GM12878 (cell line): ENCODE measurements around the gene COPZ2. TPM values are rescaled to one million over a fixed set of nuclear protein-coding genes. Genes with fewer than 3 reads are reported as not detected.
A peak's percentile ranks its signal among the peaks of the same experiment; 100 is the strongest.

Experiments
- ATAC-seq: fragments of 200-7000 bp; cut with Tn5 transposase; 3 replicates; pipeline ENCODE4 v1.9.1; 2020; ENCODE audit warnings: mild to moderate bottlenecking, moderate library complexity
- BruUV-seq: library from RNA; stranded (reverse); fragments of 400-500 nt; replicated peaks from 2 replicates; lab custom pipeline; 2021; lab: Mats Ljungman, UMichigan
- CTCF ChIA-PET: fragments of 300-600 bp; sonication (Branson Sonifier 250); formaldehyde crosslinking; extraction: SDS; loops from one replicate; lab custom pipeline; 2021; ENCODE audit warnings: inconsistent platforms; lab: Yijun Ruan, JAX
- POLR2A ChIA-PET: fragments of 350-600 bp; formaldehyde crosslinking; extraction: SDS; loops from one replicate; lab custom pipeline; 2021; ENCODE audit warnings: inconsistent platforms; lab: Charles Lee
- RAD21 ChIA-PET: fragments of 300-600 bp; sonication (Branson Sonifier 250); formaldehyde crosslinking; loops from one replicate; lab custom pipeline; 2023; ENCODE audit warnings: antibody characterized with exemption; ENCODE audit not compliant: unreplicated experiment; lab: Charles Lee
- SMC1A ChIA-PET: fragments of 300-600 bp; sonication (Branson Sonifier 250); formaldehyde crosslinking; loops from one replicate; lab custom pipeline; 2023; ENCODE audit not compliant: unreplicated experiment, uncharacterized antibody; lab: Charles Lee
- DNase-seq: peaks from one replicate; pipeline ENCODE4 v3.0.0-alpha.2; 2011; ENCODE audit warnings: low read depth, low spot score
- FAIRE-seq: peaks from 3 replicates; lab custom pipeline; 2011; peaks lifted over from hg19 to GRCh38; lab: Jason Lieb, UNC
- H2AFZ ChIP-seq: 2 replicates; pipeline ENCODE4 v1.6.0; 2011; ENCODE audit warnings: low read depth, low read length, control low read depth; ENCODE audit not compliant: control insufficient read depth
- H3K27ac ChIP-seq: 2 replicates; pipeline ENCODE4 v1.5.1; 2011; ENCODE audit warnings: control low read depth; ENCODE audit not compliant: control insufficient read depth, insufficient read depth
- H3K27me3 ChIP-seq, 2 experiments: replicated peaks in 1 of 2; 2 replicates each; pipeline versions ENCODE4 v1.6.0 to v1.6.1; 2011; ENCODE audit warnings: low read length in 1 of 2; ENCODE audit not compliant: control insufficient read depth in 2 of 2, insufficient read depth in 2 of 2
- H3K36me3 ChIP-seq, 2 experiments: 2 replicates each; pipeline ENCODE4 v1.5.1; 2011; ENCODE audit warnings: low read length in 1 of 2; ENCODE audit not compliant: control insufficient read depth in 2 of 2, insufficient read depth in 2 of 2
- H3K4me1 ChIP-seq: 2 replicates; pipeline ENCODE4 v1.6.1; 2011; ENCODE audit warnings: mild to moderate bottlenecking, low read length, moderate library complexity, mixed read lengths; ENCODE audit not compliant: control insufficient read depth, insufficient read depth
- H3K4me2 ChIP-seq: 2 replicates; pipeline ENCODE4 v1.6.0; 2011; ENCODE audit warnings: control low read depth; ENCODE audit not compliant: control insufficient read depth, insufficient read depth
- H3K4me3 ChIP-seq: fragments of 200-600 bp; sonication (generic); 2 replicates; pipeline ENCODE4 v1.5.1; 2016
- H3K79me2 ChIP-seq: 2 replicates; pipeline ENCODE4 v1.6.0; 2011; ENCODE audit warnings: low read length; ENCODE audit not compliant: control insufficient read depth, insufficient read depth
- H3K9ac ChIP-seq: 2 replicates; pipeline ENCODE4 v1.8.0; 2011; ENCODE audit warnings: low read length, control low read depth, mixed read lengths; ENCODE audit not compliant: control insufficient read depth, insufficient read depth
- H3K9me3 ChIP-seq: replicated peaks from 3 replicates; pipeline ENCODE4 v1.5.1; 2011; ENCODE audit warnings: mild to moderate bottlenecking, low read length; ENCODE audit not compliant: control insufficient read depth, insufficient read depth
- H4K20me1 ChIP-seq: 2 replicates; pipeline ENCODE4 v1.6.0; 2011; ENCODE audit not compliant: control insufficient read depth, insufficient read depth
- BCLAF1 ChIP-seq: fragments of 450-650 bp; IDR thresholded peaks from 2 replicates; pipeline ENCODE4 v1.6.1; 2017; ENCODE audit warnings: antibody characterized with exemption, mild to moderate bottlenecking, moderate library complexity
- BHLHE40 ChIP-seq, 2 experiments: fragments of 450-650 bp in 1 of 2; IDR thresholded peaks; 2 replicates each; pipeline ENCODE4 v1.6.1; 2011 to 2017; ENCODE audit warnings: low read depth in 2 of 2, borderline replicate concordance in 1 of 2, improper control_type of control experiment in 1 of 2, low read length in 1 of 2, mild to moderate bottlenecking in 1 of 2
- CHD1 ChIP-seq: IDR thresholded peaks from 2 replicates; pipeline ENCODE4 v1.6.1; 2012; ENCODE audit warnings: low read depth, low read length, improper control_type of control experiment
- ELK1 ChIP-seq: IDR thresholded peaks from 2 replicates; pipeline ENCODE4 v1.6.1; 2012; ENCODE audit warnings: low read depth, low read length, improper control_type of control experiment
- GABPA ChIP-seq: IDR thresholded peaks from 2 replicates; pipeline ENCODE4 v1.6.1; 2014; ENCODE audit warnings: antibody characterized with exemption, low read depth, mild to moderate bottlenecking, inconsistent platforms
- HDGF ChIP-seq: fragments of 450-650 bp; IDR thresholded peaks from 2 replicates; pipeline ENCODE4 v1.6.1; 2016; ENCODE audit warnings: antibody characterized with exemption
- KAT2A ChIP-seq: conservative IDR thresholded peaks from 2 replicates; pipeline ENCODE4 v1.6.1; 2011; ENCODE audit warnings: low read depth, low read length; ENCODE audit not compliant: control insufficient read depth
- LARP7 ChIP-seq: fragments of 450-650 bp; IDR thresholded peaks from 2 replicates; pipeline ENCODE4 v1.6.1; 2017; ENCODE audit warnings: mild to moderate bottlenecking
- NFXL1 ChIP-seq: fragments of 450-650 bp; IDR thresholded peaks from 2 replicates; pipeline ENCODE4 v1.6.1; 2017; ENCODE audit warnings: antibody characterized with exemption, mild to moderate bottlenecking, borderline replicate concordance
- NKRF ChIP-seq: fragments of 450-650 bp; conservative IDR thresholded peaks from 2 replicates; pipeline ENCODE4 v1.6.1; 2017; ENCODE audit warnings: mild to moderate bottlenecking, moderate library complexity
- NR2F1 ChIP-seq: fragments of 450-650 bp; conservative IDR thresholded peaks from 2 replicates; pipeline ENCODE4 v1.6.1; 2017; ENCODE audit warnings: mild to moderate bottlenecking
- POLR2AphosphoS5 ChIP-seq: IDR thresholded peaks from 2 replicates; pipeline ENCODE4 v1.6.1; 2011; ENCODE audit warnings: mild to moderate bottlenecking, low read length, inconsistent platforms
- POU2F2 ChIP-seq: IDR thresholded peaks from 3 replicates; pipeline ENCODE4 v1.6.1; 2011; ENCODE audit warnings: low read depth, mild to moderate bottlenecking, low read length, borderline replicate concordance
- RAD51 ChIP-seq: fragments of 450-650 bp; IDR thresholded peaks from 2 replicates; pipeline ENCODE4 v1.6.1; 2016; ENCODE audit warnings: moderate library complexity, mild to moderate bottlenecking, inconsistent platforms
- RBBP5 ChIP-seq: fragments of 200-600 bp; sonication (generic); conservative IDR thresholded peaks from 2 replicates; pipeline ENCODE4 v1.6.1; 2016
- RFX5 ChIP-seq: IDR thresholded peaks from 2 replicates; pipeline ENCODE4 v1.6.1; 2011; ENCODE audit warnings: low read depth, low read length, improper control_type of control experiment
- SP1 ChIP-seq: IDR thresholded peaks from one replicate; pipeline ENCODE4 v1.6.1; 2011; ENCODE audit warnings: low read depth, low read length
- STAT1 ChIP-seq: fragments of 450-650 bp; conservative IDR thresholded peaks from 2 replicates; pipeline ENCODE4 v1.6.1; 2014; ENCODE audit warnings: antibody characterized with exemption, mild to moderate bottlenecking
- ZNF384 ChIP-seq: IDR thresholded peaks from 2 replicates; pipeline ENCODE4 v1.6.1; 2012; ENCODE audit warnings: low read depth, mild to moderate bottlenecking, low read length, improper control_type of control experiment, borderline replicate concordance
- WGBS: methylation state at CpG from one replicate; pipeline ENCODE4 v1.1.6; 2016; ENCODE audit warnings: low lambda C conversion rate; ENCODE audit not compliant: insufficient replicate concordance, insufficient coverage; ENCODE audit errors: missing lambda C conversion rate; 5-methylcytosine and 5-hydroxymethylcytosine counted together
- in situ Hi-C: fragments of 300-500 bp; cut with MboI; formaldehyde crosslinking; loops from 9 replicates; pipeline ENCODE4 v1.14.3; 2018; ENCODE audit warnings: mixed read lengths
- intact Hi-C: fragments of 100-400 bp; cut with micrococcal nuclease; formaldehyde crosslinking; loops from one replicate; pipeline ENCODE4 v1.14.2; 2022; ENCODE audit not compliant: unreplicated experiment
- polyA plus RNA-seq, 11 experiments: library from polyadenylated mRNA; depleted of rRNA in 4 of 11; unstranded in 6 of 11; stranded (reverse) in 5 of 11; fragments of >200 nt; fragmentation: Nextera tagmentation in 4 of 11; fragmentation: Illumina TruSeq in 1 of 11; extraction: Ambion mirVana in 4 of 11; extraction: Trizol in 1 of 11; gene quantifications; 1 replicate in 1 of 11; 2 replicates in 10 of 11; pipeline versions ENCODE4 v1.2.1 to v1.2.3, GENCODE V29; 2011 to 2016; ENCODE audit warnings: inconsistent platforms in 2 of 11, missing spikeins in 2 of 11, low read depth in 1 of 11
- total RNA-seq, 4 experiments: library from RNA; depleted of rRNA in 3 of 4; stranded (reverse); fragments of >200 nt in 3 of 4; fragmentation: Illumina TruSeq in 1 of 4; extraction: Trizol in 1 of 4; gene quantifications; 2 replicates each; pipeline versions ENCODE4 v1.2.1 to v1.2.3, GENCODE V29; 2013 to 2021

Gene COPZ2
- total and polyA plus RNA-seq, 10 of the 15 experiments (the other 5 are each of a cell fraction or from before 2014, with no cell fraction given): 0.20 to 4.3 (median 2.6) TPM

- Histone ChIP-seq H3K4me2 (peak overlapping the region; percentile 100), H3K27ac (no peak overlapping the region), H3K27me3 (no peaks in the 10 kb centered on the region; a peak in 1 of 4 replicates), H3K79me2 (no peaks in the 10 kb centered on the region), H2AFZ (peak overlapping the region; percentile 98; the same call in 1 of the 2 replicates), H3K9me3 (no peaks in the 10 kb centered on the region), H3K9ac (no peak overlapping the region), H3K36me3 (no peaks in the 10 kb centered on the region), H3K4me1 (peaks cover 27% of the 10 kb centered on the region), H3K4me3 (peak overlapping the region; percentile 57; the same call in 1 of the 2 replicates), H4K20me1 (peaks cover 5% of the 10 kb centered on the region; the same call in 1 of the 2 replicates)
- ATAC-seq (no peak), FAIRE-seq (no peak), DNase-seq (no peak)
- SMC1A ChIA-PET: interaction anchor here (0.7 to 7.4 kb wide), 24 partner anchors 9 to 584 kb away, joined by 3 to 100 read pairs (median 6); partner anchors contain the start of gene NFE2L1
- in situ Hi-C loops (loop anchor here (5.0 kb wide), 2 partner anchors 41 to 111 kb away; no protein-coding TSS in a partner anchor), intact Hi-C loops (loop anchor here (1.0 to 5.0 kb wide), 5 partner anchors 23 to 592 kb away; partner anchors contain the start of gene NFE2L1)
- CTCF ChIA-PET: interaction anchor here (0.6 to 7.9 kb wide), 48 partner anchors 10 to 599 kb away, joined by 3 to 176 read pairs (median 4); partner anchors contain the start of genes CBX1, CDK5RAP3, COPZ2 and HOXB5
- POLR2A ChIA-PET: interaction anchor here (1.0 to 3.7 kb wide), 6 partner anchors 10 to 87 kb away, joined by 3 to 29 read pairs (median 4); partner anchors contain the start of gene NFE2L1
- no peak for TF ChIP-seq RBBP5
- no peak for TF ChIP-seq NR2F1
- TF ChIP-seq NFXL1: no peak
- no peak for TF ChIP-seq ZNF384
- TF ChIP-seq LARP7: no peak
- TF ChIP-seq POU2F2: no peak
- TF ChIP-seq CHD1: no peak
- TF ChIP-seq POLR2AphosphoS5: no peak
- TF ChIP-seq BHLHE40 (IDR thresholded peaks at IDR 0.05; ENCODE audit: borderline replicate concordance in 1 of 2, low read depth in 2 of 2, low read length in 1 of 2): no peak
- TF ChIP-seq HDGF: no peak
- no peak for TF ChIP-seq ELK1
- no peak for TF ChIP-seq BCLAF1
- TF ChIP-seq KAT2A: no peak
- no peak for TF ChIP-seq STAT1
- TF ChIP-seq NKRF: no peak
- TF ChIP-seq GABPA: no peak
- TF ChIP-seq RAD51: no peak
- TF ChIP-seq RFX5: no peak
- TF ChIP-seq SP1: no peak
- TF ChIP-seq, all 136 proteins: peak for 0
- 17% methylated on average over 8 of the region's 8 CpGs for WGBS
- RAD21 ChIA-PET: interaction anchor here (0.5 to 5.1 kb wide), 40 partner anchors 10 to 856 kb away, joined by 3 to 117 read pairs (median 4); partner anchors contain the start of genes CBX1, CDK5RAP3, COPZ2 and HOXB5
- BruUV-seq: no TSS peak
These were observed 11.6 kb downstream of the COPZ2 start for GRCh38 chr17:48025904-48026501.
